Tibial nerve (tissue), 3 donors: Measurements from ENCODE around the gene CLTCL1.

Source experiments
- EP300 ChIP-seq, 2 donors: sonication (generic); formaldehyde crosslinking; IDR thresholded peaks; one replicate each; pipeline ENCODE4 v1.6.1; 2017; ENCODE audit warnings: antibody characterized with exemption in 2 of 2, mild to moderate bottlenecking in 1 of 2
- POLR2A ChIP-seq, 2 donors: fragments of 450-650 bp; IDR thresholded peaks; one replicate each; pipeline ENCODE4 v1.6.1; 2017; ENCODE audit warnings: antibody characterized with exemption in 2 of 2, mild to moderate bottlenecking in 2 of 2, moderate library complexity in 2 of 2

DNA sequence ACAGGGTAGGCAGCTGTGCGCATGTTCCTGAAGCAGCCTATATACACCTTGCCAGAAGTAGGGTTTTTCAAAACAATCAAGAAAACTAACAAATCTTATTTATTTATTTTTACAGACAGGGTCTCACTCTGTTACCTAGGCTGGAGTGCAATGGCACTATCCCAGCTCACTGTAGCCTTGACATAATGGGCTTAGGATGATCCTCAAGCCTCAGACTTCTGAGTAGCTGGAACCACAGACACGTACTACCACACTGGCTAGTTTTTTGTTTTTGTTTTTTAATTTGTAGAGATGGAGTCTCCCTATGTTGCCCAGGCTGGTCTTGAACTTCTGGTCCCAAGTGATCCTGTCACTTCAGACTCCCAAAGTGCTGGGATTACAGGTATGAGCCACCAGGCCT lies 25.7 kb downstream of the CLTCL1 start:
- TF ChIP-seq EP300 (IDR thresholded peaks at IDR 0.05), result no peak
- TF ChIP-seq POLR2A (IDR thresholded peaks at IDR 0.05), result no peak
